ENCODE data around the gene UQCRH.
"Not testable (repeated sequence)": the region's sequence is repeated elsewhere in the genome, so short reads cannot be mapped to it uniquely, and the experiment has no call there.

DNA sequence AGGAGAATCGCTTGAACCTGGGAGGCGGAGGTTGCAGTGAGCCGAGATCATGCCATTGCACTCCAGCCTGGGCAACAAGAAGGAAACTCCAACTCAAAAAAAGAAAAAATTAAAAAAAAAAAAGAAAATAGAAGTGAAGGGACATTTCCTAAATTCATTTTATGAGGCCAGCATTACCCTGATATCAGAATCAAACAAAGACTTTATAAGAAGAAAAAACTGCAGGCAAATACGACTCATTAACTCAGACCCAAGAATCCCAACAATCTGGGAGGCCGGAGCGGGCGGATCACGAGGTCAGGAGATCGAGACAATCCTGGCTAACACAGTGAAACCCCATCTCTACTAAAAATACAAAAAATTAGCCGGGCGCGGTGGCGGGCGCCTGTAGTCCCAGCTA is 33.9 kb downstream of the UQCRH start:
- TF ChIP-seq CTCF (tag by site-specific recombination; IDR thresholded peaks at IDR 0.05); ZNF23 (tag by site-specific recombination; IDR thresholded peaks at IDR 0.05; ENCODE audit: borderline replicate concordance); ZNF544 (tag by site-specific recombination; IDR thresholded peaks at IDR 0.05); ZNF274 (IDR thresholded peaks at IDR 0.05; ENCODE audit: low read length); ZNF274 (tag by site-specific recombination; IDR thresholded peaks at IDR 0.05; ENCODE audit: borderline replicate concordance); ZNF140 (tag by site-specific recombination; IDR thresholded peaks at IDR 0.05): not testable (repeated sequence)
- TF ChIP-seq, protein P1, sequence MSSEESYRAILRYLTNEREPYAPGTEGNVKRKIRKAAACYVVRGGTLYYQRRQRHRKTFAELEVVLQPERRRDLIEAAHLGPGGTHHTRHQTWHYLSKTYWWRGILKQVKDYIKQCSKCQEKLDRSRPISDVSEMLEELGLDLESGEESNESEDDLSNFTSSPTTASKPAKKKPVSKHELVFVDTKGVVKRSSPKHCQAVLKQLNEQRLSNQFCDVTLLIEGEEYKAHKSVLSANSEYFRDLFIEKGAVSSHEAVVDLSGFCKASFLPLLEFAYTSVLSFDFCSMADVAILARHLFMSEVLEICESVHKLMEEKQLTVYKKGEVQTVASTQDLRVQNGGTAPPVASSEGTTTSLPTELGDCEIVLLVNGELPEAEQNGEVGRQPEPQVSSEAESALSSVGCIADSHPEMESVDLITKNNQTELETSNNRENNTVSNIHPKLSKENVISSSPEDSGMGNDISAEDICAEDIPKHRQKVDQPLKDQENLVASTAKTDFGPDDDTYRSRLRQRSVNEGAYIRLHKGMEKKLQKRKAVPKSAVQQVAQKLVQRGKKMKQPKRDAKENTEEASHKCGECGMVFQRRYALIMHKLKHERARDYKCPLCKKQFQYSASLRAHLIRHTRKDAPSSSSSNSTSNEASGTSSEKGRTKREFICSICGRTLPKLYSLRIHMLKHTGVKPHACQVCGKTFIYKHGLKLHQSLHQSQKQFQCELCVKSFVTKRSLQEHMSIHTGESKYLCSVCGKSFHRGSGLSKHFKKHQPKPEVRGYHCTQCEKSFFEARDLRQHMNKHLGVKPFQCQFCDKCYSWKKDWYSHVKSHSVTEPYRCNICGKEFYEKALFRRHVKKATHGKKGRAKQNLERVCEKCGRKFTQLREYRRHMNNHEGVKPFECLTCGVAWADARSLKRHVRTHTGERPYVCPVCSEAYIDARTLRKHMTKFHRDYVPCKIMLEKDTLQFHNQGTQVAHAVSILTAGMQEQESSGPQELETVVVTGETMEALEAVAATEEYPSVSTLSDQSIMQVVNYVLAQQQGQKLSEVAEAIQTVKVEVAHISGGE (tag by site-specific recombination; conservative IDR thresholded peaks at IDR 0.05; ENCODE audit: low read depth): not testable (repeated sequence)
